Measurements from ENCODE around the gene KRTAP12-4.
"Not testable (repeated sequence)": the region's sequence is repeated elsewhere in the genome, so short reads cannot be mapped to it uniquely, and the experiment has no call there.

KRTAP12-4 gene

DNA sequence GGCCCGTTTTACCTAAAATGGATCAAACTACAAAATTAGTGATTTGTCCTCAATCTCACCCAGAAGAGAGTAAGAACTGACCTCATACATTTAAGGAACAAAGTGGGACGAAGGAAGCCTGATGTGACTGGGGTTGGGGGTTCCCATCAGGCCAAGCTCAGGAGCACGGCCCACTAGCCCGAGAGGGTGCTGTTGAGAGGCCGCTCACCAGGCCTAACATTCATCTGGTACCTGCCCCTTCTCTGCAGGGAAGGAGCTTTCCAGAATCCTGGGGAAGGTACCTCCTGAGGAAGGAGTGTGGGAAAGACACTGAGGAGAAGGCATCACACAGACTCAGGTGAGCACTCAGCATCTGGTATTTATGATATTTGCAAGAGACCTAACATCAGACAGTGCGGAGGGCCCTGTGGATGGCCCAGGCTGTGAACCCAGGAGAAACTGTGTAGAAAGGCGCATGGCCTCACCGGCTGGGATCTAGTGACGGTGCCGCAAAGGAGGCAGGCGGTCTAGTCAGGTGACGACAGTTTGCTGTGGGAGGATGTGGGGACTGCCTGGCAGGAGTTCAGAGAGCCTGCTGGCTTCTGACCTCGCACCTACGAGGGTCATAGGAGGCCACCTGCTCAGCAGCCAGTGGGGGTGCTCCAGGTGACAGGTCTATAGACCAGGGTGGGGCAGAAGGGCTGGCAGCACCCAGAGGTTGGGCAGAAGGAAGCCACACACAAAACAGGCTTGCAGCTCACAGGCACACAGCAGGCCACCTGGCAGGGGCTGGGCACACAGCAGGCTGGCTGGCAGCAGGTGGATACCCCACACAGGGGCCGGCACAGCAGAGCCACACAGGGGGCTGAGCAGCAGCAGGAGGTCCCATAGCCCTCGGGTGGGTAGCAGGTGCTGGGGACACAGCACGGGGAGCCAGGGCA lies 543 bp downstream of the KRTAP12-4 start:
- no peak for DNase-seq (ENCODE audit: low read depth)

DNA sequence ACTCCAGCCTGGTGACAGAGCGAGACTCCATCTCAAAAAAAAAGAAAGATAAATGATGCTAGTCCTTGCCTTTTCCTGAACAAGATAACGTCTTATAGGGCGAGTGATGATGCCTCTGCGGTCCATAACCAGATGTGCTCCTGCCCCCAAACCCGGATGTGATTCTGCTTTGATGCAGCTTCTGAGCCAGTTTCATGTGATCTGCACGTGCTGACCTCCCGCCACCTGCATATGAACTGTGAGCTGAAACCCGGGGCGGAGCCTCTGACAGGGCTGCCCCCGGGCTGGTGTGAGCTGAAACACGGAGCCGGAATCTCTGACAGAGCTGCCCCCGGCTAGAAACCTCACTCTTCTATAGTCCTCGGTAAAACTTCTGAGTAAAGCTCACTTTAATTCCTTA lies 1.3 kb downstream of the KRTAP12-4 start:
- no peak for DNase-seq (ENCODE audit: low read depth)

GRCh38 chr21:44650973-44651675 lies 3.3 kb downstream of the KRTAP12-4 start:
- DNase-seq (ENCODE audit: low read depth): no peak

DNA sequence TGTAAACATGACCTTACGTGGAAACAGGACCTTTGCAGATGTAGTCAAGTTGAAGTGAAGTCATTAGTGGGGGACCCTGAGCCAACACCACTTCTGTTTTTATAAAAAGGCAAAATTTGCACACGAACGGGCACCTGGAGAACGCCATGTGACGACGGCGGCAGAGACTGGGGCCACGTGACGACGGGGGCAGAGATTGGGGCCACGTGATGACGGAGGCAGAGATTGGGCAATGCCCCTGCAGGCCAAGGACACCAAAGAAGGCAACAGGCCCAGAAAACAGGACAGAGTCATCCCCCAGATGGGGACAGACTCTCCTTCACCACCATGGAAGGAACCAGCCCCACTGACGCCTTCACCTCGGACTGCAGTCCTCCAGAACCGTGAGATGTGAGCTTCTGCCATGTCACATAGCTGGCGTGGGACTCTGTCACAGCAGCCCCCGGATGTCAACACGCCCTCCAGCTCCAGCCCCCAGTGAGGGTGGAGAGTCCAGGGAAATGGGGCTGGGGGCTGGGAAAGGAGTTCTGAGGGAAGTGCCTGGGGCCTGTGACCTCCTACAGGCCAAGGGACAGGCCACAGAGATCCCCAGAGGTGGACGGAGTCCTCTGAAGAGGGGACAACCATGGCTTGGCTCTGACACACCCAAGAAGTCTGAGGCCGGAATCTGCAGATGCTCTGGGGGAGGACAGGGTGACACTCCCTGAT lies 4.0 kb downstream of the KRTAP12-4 start:
- DNase-seq (ENCODE audit: low read depth): no peak

DNA sequence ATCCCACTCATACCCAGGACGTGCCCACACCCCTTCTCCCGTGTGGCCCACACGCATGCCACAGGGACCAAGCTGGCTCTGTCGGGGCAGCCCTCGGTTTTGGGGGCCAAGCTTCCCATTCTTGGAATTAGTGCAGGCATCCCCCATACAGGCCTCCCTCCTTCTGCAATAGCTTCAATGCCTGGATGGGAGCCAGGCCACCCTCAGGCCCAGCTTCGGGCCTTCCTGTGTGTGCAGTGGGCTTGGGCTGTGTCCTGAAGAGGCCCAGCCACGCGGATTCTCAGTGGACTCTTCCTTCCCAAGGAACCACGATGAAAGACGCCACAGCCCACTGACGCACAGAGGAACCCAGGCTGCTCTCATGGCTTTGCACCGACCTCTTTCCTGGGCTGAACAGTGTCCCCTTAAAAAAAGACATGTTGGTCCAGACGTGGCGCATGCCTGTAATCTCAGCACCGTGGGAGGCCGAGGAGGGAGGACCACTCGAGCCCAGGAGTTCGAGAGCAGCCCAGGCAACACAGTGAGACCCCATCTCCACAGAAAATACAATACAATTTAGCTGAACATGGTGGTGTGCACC lies 4.8 kb downstream of the KRTAP12-4 start:
- no peak for DNase-seq (ENCODE audit: low read depth)

DNA sequence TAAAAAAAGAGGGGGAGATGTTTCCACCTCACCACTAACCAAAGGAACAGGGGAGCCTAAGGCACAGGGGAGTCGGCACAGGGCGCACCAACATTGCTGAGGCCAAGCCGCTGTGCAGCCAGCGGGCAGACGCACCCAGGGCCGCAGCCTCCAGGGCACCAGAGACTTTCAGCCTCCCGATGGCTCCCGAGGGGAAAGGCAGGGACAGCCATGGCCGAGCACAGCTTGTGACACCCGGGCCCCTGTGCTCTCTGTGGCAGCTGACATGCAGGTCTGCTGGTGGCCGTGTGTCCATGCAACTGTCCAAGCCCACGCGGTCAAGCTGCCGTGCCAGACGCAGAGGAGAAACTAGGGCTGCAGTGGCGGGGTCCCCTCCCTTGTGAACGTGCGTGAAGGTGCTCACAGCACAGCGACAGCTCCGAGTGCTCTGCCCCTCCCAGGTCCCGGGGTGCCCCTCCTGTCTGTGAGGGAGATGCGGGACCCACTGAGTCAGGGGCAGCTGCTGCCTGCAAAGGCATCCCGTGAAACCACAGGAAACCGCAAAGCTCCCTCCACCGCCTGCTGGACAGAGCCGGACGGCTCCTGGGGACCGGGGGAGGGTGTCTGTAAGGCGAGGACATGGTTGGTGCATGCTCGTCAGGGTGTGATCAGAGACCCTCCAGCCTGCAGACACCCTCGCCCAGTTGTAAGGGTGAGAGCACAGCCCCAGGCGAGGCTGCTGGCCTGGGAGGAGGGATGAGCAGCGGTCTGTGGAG lies 5.7 kb downstream of the KRTAP12-4 start:
- DNase-seq (ENCODE audit: low read depth): no peak

DNA sequence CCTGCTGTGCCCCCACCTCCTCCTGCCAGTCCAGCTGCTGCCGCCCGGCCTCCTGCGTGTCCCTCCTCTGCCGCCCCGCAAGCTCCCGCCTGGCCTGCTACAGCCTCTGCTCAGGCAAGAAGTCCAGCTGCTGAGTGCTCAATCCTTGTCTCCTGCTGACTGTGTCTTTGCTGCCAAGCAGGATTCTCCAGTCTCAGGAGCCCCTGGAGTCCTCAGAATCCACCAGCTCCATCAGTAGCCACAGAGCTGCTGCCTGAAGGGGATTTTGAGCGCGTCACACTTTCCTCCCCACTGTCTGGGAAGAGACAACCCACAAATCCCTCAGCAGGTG lies 7.3 kb downstream of the KRTAP12-4 start:
- DNase-seq (ENCODE audit: low read depth): no peak

DNA sequence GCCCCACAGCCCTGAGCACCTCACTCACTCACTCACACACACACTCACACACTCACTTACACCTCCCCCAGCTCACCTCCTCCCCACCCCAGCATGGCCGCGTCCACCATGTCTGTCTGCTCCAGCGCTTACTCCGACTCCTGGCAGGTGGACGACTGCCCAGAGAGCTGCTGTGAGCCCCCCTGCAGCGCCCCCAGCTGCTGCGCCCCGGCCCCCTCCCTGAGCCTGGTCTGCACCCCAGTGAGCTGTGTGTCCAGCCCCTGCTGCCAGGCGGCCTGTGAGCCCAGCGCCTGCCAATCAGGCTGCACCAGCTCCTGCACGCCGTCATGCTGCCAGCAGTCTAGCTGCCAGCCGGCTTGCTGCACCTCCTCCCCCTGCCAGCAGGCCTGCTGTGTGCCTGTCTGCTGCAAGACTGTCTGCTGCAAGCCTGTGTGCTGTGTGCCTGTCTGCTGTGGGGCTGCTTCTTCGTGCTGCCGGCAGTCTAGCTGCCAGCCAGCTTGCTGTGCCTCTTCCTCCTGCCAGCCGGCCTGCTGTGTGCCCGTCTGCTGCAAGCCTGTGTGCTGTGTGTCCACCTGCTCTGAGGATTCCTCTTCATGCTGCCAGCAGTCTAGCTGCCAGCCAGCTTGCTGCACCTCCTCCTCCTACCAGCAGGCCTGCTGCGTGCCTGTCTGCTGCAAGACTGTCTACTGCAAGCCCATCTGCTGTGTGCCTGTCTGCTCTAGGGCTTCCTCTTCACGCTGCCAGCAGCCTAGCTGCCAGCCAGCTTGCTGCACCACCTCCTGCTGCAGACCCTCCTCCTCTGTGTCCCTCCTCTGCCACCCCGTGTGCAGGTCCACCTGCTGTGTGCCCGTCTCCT lies 7.9 kb downstream of the KRTAP12-4 start, which contains the start of gene KRTAP10-11:
Gene KRTAP10-11, plus strand, starts transcription at position 49 of the 856 bp plus-strand sequence. Its CDS starts 45 bp downstream, at position 94.
- not testable (repeated sequence) for DNase-seq (ENCODE audit: low read depth)

GRCh38 chr21:44644878-44645277 lies 9.6 kb downstream of the KRTAP12-4 start:
- no peak for DNase-seq (ENCODE audit: low read depth)

DNA sequence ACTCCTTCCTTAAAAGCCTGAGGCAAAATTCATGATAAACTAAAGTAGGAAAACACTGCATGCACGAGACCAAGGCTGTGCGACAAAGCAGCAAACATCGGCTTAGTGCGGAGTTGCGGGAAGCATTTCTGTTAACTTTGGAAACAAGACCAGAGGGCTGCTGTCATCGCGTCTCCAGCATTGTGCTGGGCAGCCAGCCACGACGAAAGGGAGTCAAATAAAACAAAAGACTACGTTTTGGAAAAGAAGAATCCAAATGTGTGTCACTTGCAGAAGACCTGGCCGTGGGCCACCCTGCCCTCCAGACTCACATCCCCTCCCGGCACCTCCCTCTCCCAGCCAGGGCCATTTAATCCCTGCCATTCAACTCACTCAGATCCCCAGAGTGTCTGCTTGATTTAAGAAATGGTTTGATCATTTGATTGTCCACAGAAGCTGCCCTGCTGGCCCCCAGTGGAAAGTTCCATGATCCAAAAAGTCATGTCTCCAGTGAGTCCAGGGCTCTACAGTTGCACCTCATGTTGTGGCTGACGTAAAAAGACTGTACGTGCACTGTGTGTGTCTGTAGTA lies 10.6 kb downstream of the KRTAP12-4 start:
- DNase-seq (ENCODE audit: low read depth): no peak

- DNase-seq (ENCODE audit: low read depth): no peak
These were observed 13.7 kb downstream of the KRTAP12-4 start for GRCh38 chr21:44640761-44641160.

DNA sequence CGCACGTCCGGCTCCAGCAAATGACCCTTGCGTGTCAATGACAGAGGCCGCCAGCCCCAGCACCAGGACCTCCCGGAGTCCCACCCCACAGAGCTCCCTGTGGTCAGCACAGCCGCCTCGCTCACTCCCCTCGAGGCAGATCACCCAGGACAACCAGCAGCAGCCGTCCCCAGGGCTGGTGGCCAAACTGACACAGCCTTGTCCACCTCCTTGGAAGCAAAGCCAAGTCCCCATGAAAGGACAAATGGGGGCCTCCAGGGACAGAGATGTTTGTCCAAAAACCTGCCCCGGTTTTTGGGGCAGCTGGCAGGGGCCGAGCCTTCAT lies 15.2 kb downstream of the KRTAP12-4 start:
- DNase-seq (ENCODE audit: low read depth): no peak

GRCh38 chr21:44638506-44639330 lies 15.7 kb downstream of the KRTAP12-4 start:
- DNase-seq (ENCODE audit: low read depth): not testable (repeated sequence)

GRCh38 chr21:44637851-44638348 lies 16.6 kb downstream of the KRTAP12-4 start:
- DNase-seq (ENCODE audit: low read depth): not testable (repeated sequence)

GRCh38 chr21:44637018-44637850 lies 17.2 kb downstream of the KRTAP12-4 start, which contains the start of gene KRTAP10-10:
KRTAP10-10 (plus strand) TSS chr21:44637356; CDS start chr21:44637418, 62 bp downstream.
- DNase-seq (ENCODE audit: low read depth): no peak

- no peak for DNase-seq (ENCODE audit: low read depth)
These were observed 18.0 kb downstream of the KRTAP12-4 start for GRCh38 chr21:44636209-44637017.

DNA sequence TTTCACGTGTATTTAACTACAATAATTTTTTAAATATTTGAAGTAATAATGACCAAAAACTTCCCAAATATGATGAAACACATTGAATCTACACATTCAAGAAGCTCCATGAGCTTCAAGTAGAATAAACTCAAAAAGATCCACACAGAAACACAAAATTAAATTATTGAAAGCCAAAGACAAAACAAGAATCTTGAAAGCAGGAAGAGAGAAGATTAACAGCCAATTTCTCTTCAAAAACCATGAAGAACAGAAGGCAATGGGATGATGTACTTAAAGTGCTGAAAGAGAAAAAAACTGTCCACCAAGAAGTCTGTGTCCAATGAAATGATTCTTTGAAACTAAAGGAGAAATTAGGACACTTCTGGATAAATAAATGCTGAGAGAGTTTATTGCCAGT lies 22.4 kb downstream of the KRTAP12-4 start:
- no peak for DNase-seq (ENCODE audit: low read depth)
